HG02870 (cell line): ENCODE measurements around the gene ESM1.

ENCODE experiments used
- ATAC-seq: cut with Tn5 transposase; IDR thresholded peaks from one replicate; pipeline ENCODE4 v1.9.1; 2021; ENCODE audit warnings: mild to moderate bottlenecking, moderate library complexity; ENCODE audit not compliant: unreplicated experiment

Gene ESM1

DNA sequence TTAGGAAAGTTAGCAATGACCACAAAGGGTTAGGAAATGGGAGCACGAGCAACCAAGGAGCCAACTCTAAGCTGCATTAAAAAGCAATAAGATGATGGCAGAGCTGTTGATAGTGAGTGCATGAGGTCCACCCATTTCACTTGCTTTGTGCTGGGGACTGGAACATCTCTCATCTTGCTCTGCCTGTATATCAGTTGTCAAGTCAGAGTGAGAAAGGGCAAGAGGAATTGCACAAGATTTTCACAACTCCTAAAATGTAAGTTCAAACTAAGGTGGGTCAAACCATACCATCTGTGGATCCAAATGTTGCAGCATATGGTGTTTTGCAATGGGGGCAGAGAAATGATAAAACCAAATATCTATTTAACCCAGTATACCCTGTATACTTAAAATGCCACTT lies 2.8 kb upstream of the ESM1 start:
- no peak for ATAC-seq

DNA sequence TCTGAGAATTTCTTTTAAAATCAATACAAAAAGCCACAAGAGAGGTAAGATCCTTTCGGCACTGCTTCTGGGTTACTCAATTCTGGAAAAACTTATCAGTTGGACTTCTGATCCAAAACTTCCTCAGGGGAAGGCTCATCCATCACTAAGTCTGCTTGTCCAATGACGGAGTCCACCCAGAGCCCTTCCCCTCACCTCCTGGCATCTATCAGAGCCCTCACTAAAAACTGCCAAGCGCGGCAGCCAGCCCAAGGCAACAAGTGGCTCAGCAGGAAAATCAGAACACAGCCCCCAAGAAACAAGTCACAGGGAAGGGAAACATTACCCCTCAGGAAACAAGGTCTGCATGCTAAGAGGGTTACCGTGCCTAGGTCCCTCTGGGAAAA lies 869 bp upstream of the ESM1 start:
- ATAC-seq: no peak

DNA sequence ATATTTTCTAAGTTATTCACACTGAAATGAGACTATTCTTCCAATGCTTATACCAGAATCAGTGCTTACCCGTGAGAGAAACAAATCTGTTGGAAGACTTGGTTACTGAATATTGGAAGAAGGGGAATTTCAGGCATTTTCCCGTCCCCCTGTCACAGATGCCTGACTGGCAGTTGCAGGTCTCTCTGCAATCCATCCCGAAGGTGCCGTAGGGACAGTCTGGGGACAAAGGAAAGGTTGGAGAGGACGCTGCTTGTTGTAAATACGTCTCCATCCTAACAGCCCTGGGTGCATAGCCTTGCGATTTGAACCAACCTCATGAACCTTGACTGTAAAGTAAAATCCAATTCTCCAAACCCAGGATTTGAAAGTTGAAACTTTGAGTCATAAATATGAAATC lies 3.5 kb downstream of the ESM1 start:
- no peak for ATAC-seq

DNA sequence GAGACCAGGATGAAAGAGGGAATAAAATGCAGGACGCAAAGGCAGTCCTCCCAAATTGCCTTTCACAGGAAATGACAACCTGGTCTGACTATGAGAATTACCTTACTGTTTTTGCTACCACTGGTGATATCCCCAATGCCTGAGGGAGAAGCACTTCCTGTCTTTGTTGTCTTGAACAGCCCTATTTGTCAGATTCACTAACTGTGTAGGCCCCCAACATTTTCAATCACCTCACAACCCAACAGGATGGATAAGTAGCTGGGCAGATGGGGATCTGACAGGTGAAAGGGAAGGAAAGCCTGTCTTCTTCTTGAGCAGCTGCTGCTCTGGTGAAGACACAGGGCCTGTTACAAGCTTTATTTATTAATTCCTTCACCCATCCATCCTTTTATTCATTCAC lies 9.7 kb downstream of the ESM1 start:
- ATAC-seq: no peak

DNA sequence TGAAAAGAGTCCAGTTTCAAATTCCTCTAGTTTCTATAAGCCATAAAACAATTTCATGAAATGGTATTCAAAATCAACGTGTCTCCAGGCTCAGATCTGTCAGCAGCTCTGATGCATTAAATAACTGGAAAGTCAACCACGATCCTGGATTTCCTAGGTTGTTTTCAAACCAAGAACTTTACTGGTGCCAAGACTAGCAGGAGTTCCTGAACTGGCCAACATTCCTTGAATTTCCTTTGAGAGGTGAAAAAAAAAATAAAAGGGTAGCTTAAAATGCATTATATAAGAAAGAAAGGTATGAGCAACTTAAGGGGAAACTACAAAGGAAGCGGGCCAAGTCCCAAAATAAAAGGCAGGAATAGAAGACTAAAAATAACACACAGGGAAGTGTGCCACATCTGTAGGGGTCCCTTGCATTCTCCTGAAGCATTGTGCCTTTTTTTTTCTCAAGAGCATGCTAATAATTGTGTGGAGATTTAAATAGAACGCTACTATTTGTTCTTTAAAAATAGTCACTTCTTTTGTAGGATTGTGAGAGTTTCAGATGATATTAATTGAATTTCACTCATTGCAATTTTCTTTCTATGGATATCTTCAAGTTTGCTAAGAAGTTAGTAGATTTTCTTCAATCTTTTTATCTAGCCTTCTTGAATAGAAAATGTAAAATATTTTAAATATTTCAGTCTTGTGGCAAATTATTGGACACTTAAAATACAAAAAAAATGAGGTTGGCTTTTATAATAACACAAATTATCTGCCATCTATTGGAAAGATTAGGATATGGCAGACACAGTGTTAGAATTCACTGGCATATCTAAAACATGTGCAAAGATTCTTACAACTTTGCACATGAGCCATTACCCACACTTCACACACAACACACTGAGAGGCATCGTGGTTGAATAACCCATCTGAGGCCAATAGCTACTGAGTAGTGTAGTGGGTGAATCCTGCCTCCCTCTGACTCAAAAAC lies 15.3 kb downstream of the ESM1 start:
- ATAC-seq: no peak

DNA sequence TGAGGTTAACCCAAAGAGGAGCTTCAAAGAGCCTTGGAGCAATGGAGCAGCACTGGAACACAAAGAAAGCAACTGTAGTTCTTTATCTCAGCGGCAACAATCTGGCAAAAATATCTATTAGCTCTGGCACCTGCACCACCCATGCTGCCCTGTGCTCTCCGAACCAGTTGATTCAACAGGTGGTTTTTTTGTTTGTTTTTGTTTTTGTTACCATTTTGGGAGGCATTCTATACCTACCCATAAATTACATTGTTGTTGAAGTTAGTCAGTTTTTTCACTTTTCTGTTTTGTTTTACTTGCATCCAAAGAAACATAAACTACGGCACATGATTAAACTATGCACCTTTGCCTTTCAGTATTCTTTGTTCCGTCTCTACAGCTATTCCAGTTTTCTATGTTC lies 16.2 kb downstream of the ESM1 start:
- no peak for ATAC-seq

DNA sequence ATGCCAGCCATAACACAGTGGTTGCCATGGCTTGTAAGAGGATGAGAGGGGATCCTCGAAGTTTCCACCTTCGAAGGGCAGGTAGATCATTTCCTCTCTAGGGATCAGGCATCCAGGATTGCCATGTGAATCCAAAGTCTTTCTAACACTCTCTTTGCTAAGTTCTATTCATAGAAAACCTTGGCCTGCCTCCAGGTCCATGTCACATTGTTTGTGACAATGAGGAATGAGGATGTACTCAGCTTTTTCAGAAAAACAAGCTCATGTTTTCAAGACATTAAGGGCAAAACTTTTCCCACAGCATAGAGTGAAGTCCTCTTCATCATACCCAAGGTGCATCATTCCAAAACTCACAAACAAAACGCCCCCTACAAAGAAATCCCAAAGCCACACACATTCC lies 19.6 kb downstream of the ESM1 start:
- no peak for ATAC-seq

DNA sequence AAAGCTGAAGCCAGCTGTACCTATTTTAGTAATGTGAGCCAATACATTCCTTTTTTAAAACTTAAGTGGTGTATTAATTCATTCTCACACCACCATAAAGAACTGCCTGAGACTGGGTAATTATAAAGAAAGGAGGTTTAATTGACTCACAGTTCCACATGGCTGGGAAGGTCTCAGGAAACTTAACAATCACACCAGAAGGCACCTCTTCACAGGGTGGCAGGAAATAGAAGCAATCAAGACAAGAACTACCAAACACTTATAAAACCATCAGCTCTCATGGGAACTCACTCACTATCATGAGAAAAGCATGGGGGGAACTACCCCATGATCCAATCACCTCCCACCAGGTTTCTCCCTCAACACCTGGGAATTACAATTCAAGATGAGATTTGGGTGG lies 21.0 kb downstream of the ESM1 start:
- ATAC-seq: no peak

DNA sequence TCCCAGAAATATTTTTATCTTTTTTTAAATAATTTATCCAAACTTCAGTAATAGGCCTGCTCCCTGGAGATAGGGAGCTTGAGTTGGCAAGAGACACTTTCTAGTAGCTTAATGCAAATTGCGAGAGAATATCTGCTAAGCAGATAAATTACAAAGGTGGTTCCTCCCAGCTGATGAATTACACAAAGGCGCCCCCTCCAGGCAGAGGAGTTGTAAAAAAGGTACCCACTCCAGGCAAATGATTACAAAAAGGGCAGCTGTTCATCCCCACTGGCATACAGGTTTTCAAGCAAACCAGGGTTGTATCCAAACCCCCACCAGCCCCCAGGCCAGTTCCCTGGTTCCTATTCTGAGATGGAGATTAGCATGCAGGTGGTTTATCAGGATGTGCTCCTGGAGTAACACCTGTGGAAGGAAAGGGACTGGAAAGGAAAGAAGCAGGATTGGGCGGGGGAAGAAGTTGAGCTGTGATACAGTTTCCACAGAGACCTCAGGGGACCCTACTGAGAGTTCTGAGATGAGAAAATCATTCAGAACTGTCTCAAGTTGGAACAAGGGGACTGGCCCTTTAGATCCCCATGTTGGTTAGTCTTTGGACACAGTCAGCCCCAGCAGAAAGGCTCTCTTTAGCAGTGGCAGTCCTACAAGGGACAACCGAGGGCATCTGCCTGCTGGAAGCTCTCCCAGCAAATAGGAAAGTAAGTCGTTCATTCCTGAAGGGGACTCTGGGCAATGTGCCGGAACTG lies 25.5 kb downstream of the ESM1 start:
- no peak for ATAC-seq

DNA sequence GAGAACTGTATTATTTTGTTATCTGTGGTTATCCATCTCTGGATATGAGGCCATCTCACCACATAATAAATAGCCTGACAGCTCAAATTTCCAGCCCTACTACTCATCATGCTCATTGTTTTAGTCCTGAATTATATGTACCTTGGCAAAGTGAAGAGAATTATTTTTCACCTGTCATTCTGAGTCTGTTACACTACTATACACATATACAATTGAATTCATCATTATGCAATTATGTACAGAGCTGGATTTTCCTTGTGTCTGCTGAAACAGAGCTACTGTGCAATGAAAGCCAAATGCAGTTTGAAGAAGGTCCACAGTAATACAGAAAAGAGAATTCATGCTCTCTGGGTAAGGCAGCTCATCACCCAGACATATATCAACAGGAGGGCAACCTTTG lies 28.5 kb downstream of the ESM1 start:
- ATAC-seq: no peak

DNA sequence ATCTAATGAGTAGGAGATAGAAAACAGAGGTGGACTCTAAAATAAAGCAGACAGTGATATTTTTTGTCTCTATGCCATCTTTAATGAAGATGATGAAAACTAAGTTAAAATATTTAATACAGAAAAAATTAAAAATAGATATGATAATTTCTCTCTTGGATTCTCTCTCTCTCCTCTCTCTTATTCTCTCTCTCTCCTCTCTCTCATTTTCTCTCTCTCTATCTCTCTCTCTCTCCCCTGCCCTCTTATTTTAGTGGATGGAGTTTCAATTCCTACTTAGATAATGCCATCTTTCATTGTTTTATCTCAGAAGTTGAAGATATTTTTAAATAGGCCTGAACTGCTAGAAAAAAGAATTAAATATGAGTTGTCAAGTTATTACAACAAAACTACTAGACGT lies 38.2 kb downstream of the ESM1 start:
- no peak for ATAC-seq

DNA sequence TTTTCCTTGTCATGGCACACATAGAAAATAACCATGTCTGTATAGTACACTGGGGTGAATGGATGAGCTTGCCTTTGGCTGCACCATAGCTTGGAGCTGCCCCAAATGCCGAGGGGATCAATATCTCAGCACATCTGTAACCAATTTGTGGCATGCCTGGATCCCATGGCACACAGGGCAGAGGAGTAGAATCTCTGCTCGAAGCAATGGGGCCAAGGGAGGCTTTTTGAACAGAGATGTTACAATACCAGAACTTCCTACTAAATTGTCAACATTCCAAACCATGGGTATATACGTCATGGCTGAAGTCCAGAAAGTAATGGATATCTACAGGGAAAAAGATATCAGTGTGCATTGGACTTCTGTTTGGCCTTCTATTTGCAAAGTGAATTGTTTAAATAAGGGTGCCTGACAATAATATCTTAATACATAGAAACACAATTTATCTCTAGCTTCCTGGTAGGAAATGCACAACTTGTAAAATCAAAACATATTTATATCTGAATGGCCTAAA lies 39.0 kb downstream of the ESM1 start:
- no peak for ATAC-seq

DNA sequence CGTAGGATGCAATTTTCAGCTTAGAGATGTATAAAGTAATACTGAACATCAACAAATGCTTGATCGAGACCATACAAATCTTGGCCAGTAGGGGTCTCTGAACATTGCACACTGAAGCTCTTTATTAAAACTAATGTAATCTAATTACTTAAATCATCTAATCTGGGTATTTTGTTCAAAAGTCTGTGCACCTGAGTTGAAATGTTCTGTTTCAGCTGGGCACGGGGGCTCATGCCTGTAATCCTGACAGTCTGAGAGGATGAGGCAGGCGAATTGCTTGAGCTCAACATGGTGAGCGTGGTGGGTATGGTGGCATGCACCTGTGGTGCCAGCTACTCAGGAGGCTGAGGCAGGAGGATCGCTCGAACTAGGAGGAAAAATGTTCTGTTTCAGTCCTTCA lies 41.0 kb downstream of the ESM1 start:
- no peak for ATAC-seq

DNA sequence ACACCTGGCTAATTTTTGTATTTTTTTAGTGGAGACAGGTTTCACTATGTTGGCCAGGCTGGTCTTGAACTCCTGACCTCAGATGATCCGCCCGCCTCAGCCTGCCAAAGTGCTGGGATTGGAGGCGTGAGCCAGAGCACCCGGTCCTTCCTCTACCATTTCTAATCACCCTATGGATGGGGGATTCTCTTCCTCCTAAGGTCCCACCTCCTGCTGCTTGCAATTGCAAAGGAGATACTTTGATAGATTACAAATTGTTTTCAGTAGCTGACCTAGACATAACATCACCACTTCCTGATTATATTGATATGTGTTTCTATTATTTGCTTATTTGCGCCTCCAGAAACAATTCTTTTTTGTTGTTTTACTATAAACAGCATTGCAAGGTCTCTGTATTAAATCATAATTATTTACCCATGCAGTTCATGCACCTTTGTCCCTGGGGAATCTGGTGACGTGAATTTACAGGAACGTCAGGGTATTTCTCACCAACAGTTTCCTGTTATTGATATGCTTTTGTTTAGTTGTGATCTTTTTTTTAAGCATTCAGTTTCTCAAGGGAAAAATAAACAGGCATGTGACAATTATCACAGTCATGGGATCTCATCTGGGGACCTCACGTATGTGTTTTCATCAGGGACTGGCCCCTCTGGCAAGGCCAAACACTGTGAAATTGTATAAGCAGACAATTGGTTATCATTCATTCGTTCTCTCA lies 43.2 kb downstream of the ESM1 start:
- ATAC-seq: no peak

DNA sequence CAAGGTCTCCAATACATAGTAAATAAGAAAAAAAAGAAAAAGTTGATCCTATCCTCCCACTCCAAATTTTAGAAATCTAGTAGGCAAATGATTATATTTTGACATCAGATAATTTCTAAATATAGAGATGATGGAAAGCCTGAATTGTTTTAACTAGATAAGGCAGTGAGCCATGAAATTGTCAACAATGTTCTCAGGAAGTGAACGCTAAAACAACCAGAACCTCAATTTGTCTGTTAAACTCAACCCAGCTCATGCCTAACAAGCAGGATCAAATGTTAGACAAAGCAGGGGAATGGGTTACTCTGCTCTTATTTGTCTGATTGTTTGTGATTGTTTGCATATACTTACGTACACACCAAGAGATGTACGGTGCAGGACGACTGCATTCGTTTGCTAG lies 49.2 kb downstream of the ESM1 start:
- ATAC-seq: no peak

DNA sequence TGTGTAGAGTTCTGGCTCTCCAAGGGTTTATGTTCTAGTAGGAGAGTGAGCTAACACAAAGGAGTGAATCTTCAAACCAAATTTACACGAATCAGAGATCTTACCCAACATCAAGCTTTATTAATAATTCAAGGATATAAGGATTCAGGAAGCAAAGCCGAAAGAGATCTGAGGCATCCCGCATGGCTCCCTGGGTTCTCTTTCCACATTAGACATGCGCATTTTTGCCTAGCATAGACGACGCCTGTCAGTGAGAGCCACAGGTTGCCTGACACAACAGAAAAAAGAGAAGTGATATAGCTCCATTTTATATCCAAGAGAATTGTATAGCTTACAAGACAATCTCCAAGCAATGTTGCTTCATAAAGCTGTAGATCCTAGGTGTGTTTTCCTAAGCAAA lies 52.6 kb downstream of the ESM1 start:
- ATAC-seq: no peak

DNA sequence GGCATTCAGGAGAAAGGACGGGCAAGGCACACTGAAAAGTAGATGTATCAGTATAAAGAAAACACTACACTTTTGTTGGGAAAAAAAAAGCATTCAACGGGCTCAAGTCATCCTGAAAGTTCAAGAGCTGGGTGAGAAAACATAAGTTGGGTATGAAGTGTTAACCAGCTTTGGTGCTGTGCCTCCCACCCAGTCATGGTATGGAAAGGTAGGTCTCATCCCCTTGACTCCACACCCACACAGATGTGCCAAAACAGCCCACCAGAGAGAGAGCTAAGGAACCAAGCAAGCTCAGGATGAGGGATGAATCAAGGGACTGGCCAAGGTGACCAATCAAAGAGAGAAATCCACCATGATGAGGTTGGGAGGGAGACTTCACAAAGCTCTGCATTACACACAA lies 54.7 kb downstream of the ESM1 start:
- ATAC-seq: no peak
